IMR-90 (cell line): ENCODE measurements around the gene IL11.

Experiments used
- CEBPB ChIP-seq: IDR thresholded peaks from 2 replicates; pipeline ENCODE4 v1.6.1; 2012; ENCODE audit warnings: low read depth, low read length, improper control_type of control experiment
- CTCF ChIP-seq: conservative IDR thresholded peaks from 2 replicates; pipeline ENCODE4 v1.5.1; 2012; ENCODE audit warnings: mild to moderate bottlenecking, low read depth, low read length, improper control_type of control experiment
- FOS ChIP-seq: fragments of 150-350 bp; IDR thresholded peaks from 2 replicates; pipeline ENCODE4 v1.6.1; 2016; ENCODE audit warnings: low read depth, low read length
- MAZ ChIP-seq: IDR thresholded peaks from 2 replicates; pipeline ENCODE4 v1.6.1; 2012; ENCODE audit warnings: low read depth, mild to moderate bottlenecking, low read length, improper control_type of control experiment, moderate library complexity, borderline replicate concordance
- NFE2L2 ChIP-seq: fragments of 150-350 bp; IDR thresholded peaks from 2 replicates; pipeline ENCODE4 v1.6.1; 2016; ENCODE audit warnings: low read depth, mild to moderate bottlenecking, low read length
- POLR2A ChIP-seq: IDR thresholded peaks from 2 replicates; pipeline ENCODE4 v1.6.1; 2012; ENCODE audit warnings: mild to moderate bottlenecking, low read depth, low read length
- RAD21 ChIP-seq: IDR thresholded peaks from 2 replicates; pipeline ENCODE4 v1.6.1; 2012; ENCODE audit warnings: low read length, improper control_type of control experiment
- RFX5 ChIP-seq: IDR thresholded peaks from 2 replicates; pipeline ENCODE4 v1.8.0; 2012; ENCODE audit warnings: low read depth, mild to moderate bottlenecking, low read length, moderate library complexity
- SMC3 ChIP-seq: fragments of 150-350 bp; IDR thresholded peaks from 2 replicates; pipeline ENCODE4 v1.6.1; 2016; ENCODE audit warnings: low read depth, mild to moderate bottlenecking, antibody characterized with exemption, low read length, moderate library complexity
- TF ChIP-seq, protein P1 (sequence below): fragments of 150-350 bp; IDR thresholded peaks from 2 replicates; pipeline ENCODE4 v1.6.1; 2017; ENCODE audit warnings: mild to moderate bottlenecking, antibody characterized with exemption, low read length, low read depth

- TF ChIP-seq FOS (no peak), CTCF (no peak), RAD21 (no peak), NFE2L2 (no peak), POLR2A (no peak), SMC3 (no peak), RFX5 (no peak), MAZ (no peak), CEBPB (no peak)
- TF ChIP-seq, protein P1, sequence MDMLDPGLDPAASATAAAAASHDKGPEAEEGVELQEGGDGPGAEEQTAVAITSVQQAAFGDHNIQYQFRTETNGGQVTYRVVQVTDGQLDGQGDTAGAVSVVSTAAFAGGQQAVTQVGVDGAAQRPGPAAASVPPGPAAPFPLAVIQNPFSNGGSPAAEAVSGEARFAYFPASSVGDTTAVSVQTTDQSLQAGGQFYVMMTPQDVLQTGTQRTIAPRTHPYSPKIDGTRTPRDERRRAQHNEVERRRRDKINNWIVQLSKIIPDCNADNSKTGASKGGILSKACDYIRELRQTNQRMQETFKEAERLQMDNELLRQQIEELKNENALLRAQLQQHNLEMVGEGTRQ, result no peak
These were observed 48.8 kb upstream of the IL11 start for GRCh38 chr19:55419103-55419502.
